HCT116 (cell line): ENCODE measurements around the gene SLC39A10. TPM values are rescaled to one million over a fixed set of nuclear protein-coding genes. Genes with fewer than 3 reads are reported as not detected.

ENCODE experiments used
- ATAC-seq: fragments of 200-7000 bp; cut with Tn5 transposase; 2 replicates; pipeline ENCODE4 v1.9.1; 2020; ENCODE audit warnings: mild to moderate bottlenecking, moderate library complexity
- BruUV-seq: library from RNA; stranded (reverse); fragments of 400-500 nt; replicated peaks from 2 replicates; lab custom pipeline; 2021; lab: Mats Ljungman, UMichigan
- CTCF ChIA-PET: fragments of 300-600 bp; sonication (Branson Sonifier 250); formaldehyde crosslinking; loops from one replicate; lab custom pipeline; 2021; ENCODE audit warnings: antibody characterized with exemption; lab: Charles Lee
- POLR2A ChIA-PET: fragments of 300-600, 350-600 bp; sonication (Branson Sonifier 250); formaldehyde crosslinking; loops from one replicate; lab custom pipeline; 2021; ENCODE audit warnings: antibody characterized with exemption; lab: Charles Lee
- RAD21 ChIA-PET, 2 experiments: fragments of 300-600 bp; sonication (Branson Sonifier 250); formaldehyde crosslinking; loops; one replicate each; lab custom pipeline; 2023; ENCODE audit warnings: low total read pairs in 2 of 2; ENCODE audit not compliant: uncharacterized antibody in 2 of 2, unreplicated experiment in 2 of 2, low non-redundant PET in 1 of 2; lab: Charles Lee
- DNase-seq: peaks from one replicate; pipeline ENCODE4 v3.0.0-alpha.2; 2010; ENCODE audit warnings: low read depth, low spot score
- H2AFZ ChIP-seq: fragments of 200-600 bp; shearing (Covaris generic), sonication (generic); 2 replicates; pipeline ENCODE4 v1.6.1; 2017; ENCODE audit warnings: low read depth, mixed run types, mixed read lengths, antibody characterized with exemption, low read length; ENCODE audit not compliant: poor library complexity, severe bottlenecking
- H3K27ac ChIP-seq: 2 replicates; pipeline ENCODE4 v1.5.1; 2012; ENCODE audit warnings: low read depth, low read length
- H3K27me3 ChIP-seq: fragments of 200-600 bp; sonication (generic); 2 replicates; pipeline ENCODE4 v1.6.1; 2016; ENCODE audit warnings: mixed run types, low read length, mixed read lengths; ENCODE audit not compliant: insufficient read depth
- H3K36me3 ChIP-seq, 2 experiments: fragments of 200-500 bp in 1 of 2; fragments of 200-600 bp in 1 of 2; sonication (Bioruptor generic) in 1 of 2; sonication (generic) in 1 of 2; 2 replicates each; pipeline versions ENCODE4 v1.5.1 to v1.6.1; 2014 to 2016; ENCODE audit warnings: low read length in 2 of 2, inconsistent platforms in 1 of 2, mixed read lengths in 1 of 2, mixed run types in 1 of 2; ENCODE audit not compliant: insufficient read depth in 2 of 2, control insufficient read depth in 1 of 2
- H3K4me1 ChIP-seq, 2 experiments: fragments of 200-600 bp in 1 of 2; sonication (generic) in 1 of 2; 2 replicates each; pipeline versions ENCODE4 v1.5.1 to v1.6.1; 2012 to 2017; ENCODE audit warnings: low read length in 2 of 2, inconsistent platforms in 1 of 2, mild to moderate bottlenecking in 1 of 2, mixed read lengths in 1 of 2, mixed run types in 1 of 2, moderate library complexity in 1 of 2; ENCODE audit not compliant: insufficient read depth in 2 of 2, control insufficient read depth in 1 of 2
- H3K4me2 ChIP-seq: fragments of 200-600 bp; sonication (generic); 2 replicates; pipeline ENCODE4 v1.6.1; 2017; ENCODE audit warnings: mixed run types, low read length, mixed read lengths
- H3K4me3 ChIP-seq, 2 experiments: fragments of 200-600 bp in 1 of 2; sonication (generic) in 1 of 2; replicated peaks in 1 of 2; 2 replicates each; pipeline ENCODE4 v1.5.1; 2011 to 2016; ENCODE audit warnings: low read length in 2 of 2, control low read depth in 1 of 2, low read depth in 1 of 2, mild to moderate bottlenecking in 1 of 2, mixed read lengths in 1 of 2, mixed run types in 1 of 2
- H3K79me2 ChIP-seq: fragments of 200-600 bp; sonication (generic); 2 replicates; pipeline ENCODE4 v1.6.1; 2017; ENCODE audit warnings: mild to moderate bottlenecking, mixed run types, low read length, moderate library complexity, mixed read lengths; ENCODE audit not compliant: insufficient read depth
- H3K9ac ChIP-seq: fragments of 200-600 bp; sonication (generic); 2 replicates; pipeline ENCODE4 v1.6.1; 2016; ENCODE audit warnings: low read length, mixed read lengths
- H3K9me2 ChIP-seq: fragments of 200-600 bp; sonication (generic), shearing (Covaris generic); 2 replicates; pipeline ENCODE4 v1.6.1; 2017; ENCODE audit warnings: mixed run types, mild to moderate bottlenecking, moderate library complexity; ENCODE audit not compliant: insufficient read depth
- H3K9me3 ChIP-seq, 2 experiments: fragments of 200-500 bp in 1 of 2; fragments of 200-600 bp in 1 of 2; sonication (Bioruptor generic) in 1 of 2; sonication (generic) in 1 of 2; 2 replicates each; pipeline ENCODE4 v1.6.1; 2014 to 2017; ENCODE audit warnings: low read length in 2 of 2, mixed read lengths in 2 of 2, inconsistent platforms in 1 of 2, low read depth in 1 of 2, mild to moderate bottlenecking in 1 of 2, mixed run types in 1 of 2, moderate library complexity in 1 of 2; ENCODE audit not compliant: control insufficient read depth in 1 of 2, insufficient read depth in 1 of 2
- H4K20me1 ChIP-seq: fragments of 200-600 bp; sonication (generic), shearing (Covaris generic); 2 replicates; pipeline ENCODE4 v1.6.1; 2017; ENCODE audit warnings: mixed run types, mild to moderate bottlenecking, moderate library complexity; ENCODE audit not compliant: insufficient read depth
- CBX3 ChIP-seq: IDR thresholded peaks from 2 replicates; pipeline ENCODE4 v1.6.1; 2012; ENCODE audit warnings: low read depth
- JUND ChIP-seq: IDR thresholded peaks from 2 replicates; pipeline ENCODE4 v1.6.1; 2012
- POLR2AphosphoS5 ChIP-seq: IDR thresholded peaks from 2 replicates; pipeline ENCODE4 v1.6.1; 2011; ENCODE audit warnings: mild to moderate bottlenecking, low read depth, low read length, moderate library complexity
- SIN3A ChIP-seq: IDR thresholded peaks from 2 replicates; pipeline ENCODE4 v1.6.1; 2012; ENCODE audit warnings: low read depth
- SRF ChIP-seq: IDR thresholded peaks from 2 replicates; pipeline ENCODE4 v1.6.1; 2012; ENCODE audit warnings: low read depth
- intact Hi-C: fragments of 100-400 bp; cut with micrococcal nuclease; formaldehyde crosslinking; loops from 2 replicates; pipeline ENCODE4 v1.10.0; 2022
- total RNA-seq: library from RNA; stranded (reverse); gene quantifications from one replicate; pipeline ENCODE4 v1.2.1, GENCODE V29; 2021; ENCODE audit not compliant: unreplicated experiment
- TF ChIP-seq, protein P1 (sequence below): IDR thresholded peaks from 2 replicates; pipeline ENCODE4 v1.6.1; 2012

SLC39A10 gene
- total RNA-seq, 1 experiment from 2014 or later = 59.0 TPM

DNA sequence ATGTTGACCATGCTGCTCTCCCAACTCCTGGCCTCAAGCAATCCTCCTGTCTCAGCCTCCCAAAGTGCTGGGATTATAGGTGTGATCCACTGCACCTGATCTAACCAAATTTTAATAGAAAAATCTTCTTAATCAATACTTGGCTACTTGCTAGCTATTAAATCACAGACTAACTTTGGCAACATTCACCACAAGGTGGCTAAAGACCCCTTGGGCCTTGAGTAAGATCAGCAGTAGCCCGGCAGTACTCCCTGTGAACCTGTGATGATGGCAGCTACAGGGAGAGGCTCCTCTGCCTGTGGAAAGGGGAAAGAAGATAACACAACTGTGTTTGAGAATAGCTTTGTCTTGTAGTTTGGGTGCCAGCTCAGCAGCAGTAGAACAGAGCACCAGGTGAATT, 102.9 kb downstream of the SLC39A10 start:
- Histone ChIP-seq H3K9me3 (peaks cover 0 to 4% of the 10 kb centered on the region in 2 experiments; a peak in 1 of 4 replicates), H3K36me3 (no peaks in the 10 kb centered on the region), H3K4me3 (no peak overlapping the region), H3K27ac (no peak overlapping the region), H4K20me1 (no peaks in the 10 kb centered on the region), H3K27me3 (no peaks in the 10 kb centered on the region), H3K9ac (no peak overlapping the region), H2AFZ (no peak overlapping the region), H3K79me2 (no peaks in the 10 kb centered on the region), H3K9me2 (no peaks in the 10 kb centered on the region), H3K4me1 (peaks cover 11 to 17% of the 10 kb centered on the region in 2 experiments; a peak in 3 of 4 replicates), H3K4me2 (no peak overlapping the region)
- CTCF ChIA-PET = no interaction called here
- intact Hi-C loops = no loop called here
- DNase-seq = no peak
- BruUV-seq = no TSS peak
- RAD21 ChIA-PET = no interaction called here
- POLR2A ChIA-PET = no interaction called here
- TF ChIP-seq POLR2AphosphoS5 = no peak
- TF ChIP-seq SIN3A = no peak
- no peak for ATAC-seq

GRCh38 chr2:195763866-195764265, 106.8 kb downstream of the SLC39A10 start:
- intact Hi-C loops = no loop called here
- BruUV-seq = no TSS peak

GRCh38 chr2:195766691-195767090, 109.7 kb downstream of the SLC39A10 start:
- ChIA-PET CTCF (no interaction called here), POLR2A (no interaction called here)
- Histone ChIP-seq H3K4me3 (no peak overlapping the region), H4K20me1 (no peaks in the 10 kb centered on the region), H3K9me3 (peaks cover 0 to 4% of the 10 kb centered on the region in 2 experiments; a peak in 1 of 4 replicates), H2AFZ (no peak overlapping the region), H3K9me2 (no peaks in the 10 kb centered on the region), H3K9ac (no peak overlapping the region), H3K4me2 (no peak overlapping the region), H3K27me3 (no peaks in the 10 kb centered on the region), H3K36me3 (no peaks in the 10 kb centered on the region), H3K4me1 (no peaks in the 10 kb centered on the region), H3K27ac (no peak overlapping the region)
- intact Hi-C loops = no loop called here
- DNase-seq = no peak
- BruUV-seq = no TSS peak
- TF ChIP-seq, protein P1, sequence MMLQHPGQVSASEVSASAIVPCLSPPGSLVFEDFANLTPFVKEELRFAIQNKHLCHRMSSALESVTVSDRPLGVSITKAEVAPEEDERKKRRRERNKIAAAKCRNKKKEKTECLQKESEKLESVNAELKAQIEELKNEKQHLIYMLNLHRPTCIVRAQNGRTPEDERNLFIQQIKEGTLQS = no peak
- TF ChIP-seq CBX3 (no peak), SRF (no peak)
- TF ChIP-seq, all 23 proteins: peak for 0
- no peaks in the 10 kb centered on the region for H3K79me2 ChIP-seq
- no peak for ATAC-seq
- RAD21 ChIA-PET = no interaction called here

More at GRCh38 chr2:195763866-195764265, 106.8 kb downstream of the SLC39A10 start:
- ATAC-seq (no peak), DNase-seq (no peak)
- Histone ChIP-seq H3K79me2 (no peaks in the 10 kb centered on the region), H4K20me1 (no peaks in the 10 kb centered on the region), H3K27ac (no peak overlapping the region), H3K4me1 (no peaks in the 10 kb centered on the region), H3K9me2 (no peaks in the 10 kb centered on the region), H2AFZ (no peak overlapping the region), H3K36me3 (no peaks in the 10 kb centered on the region), H3K27me3 (no peaks in the 10 kb centered on the region), H3K9me3 (peaks cover 0 to 4% of the 10 kb centered on the region in 2 experiments; a peak in 1 of 4 replicates), H3K9ac (no peak overlapping the region), H3K4me2 (no peak overlapping the region), H3K4me3 (no peak overlapping the region)
- ChIA-PET POLR2A (no interaction called here), CTCF (no interaction called here), RAD21 (no interaction called here)
- TF ChIP-seq JUND = no peak
